Measurements from ENCODE around the gene EPS8L1. TPM values are rescaled to one million over a fixed set of nuclear protein-coding genes. Genes with fewer than 3 reads are reported as not detected.

EPS8L1 gene
- total RNA-seq, 1 experiment from 2014 or later, result 75.8 TPM

- Histone ChIP-seq H3F3A (ENCODE audit: low read length, unreplicated experiment) (no peaks in the 10 kb centered on the region), H3K4me2 (ENCODE audit: low read length) (no peak overlapping the region), H3K27me3 (ENCODE audit: low read length) (no peaks in the 10 kb centered on the region), H3K4me1 (ENCODE audit: insufficient read depth, low read length) (no peaks in the 10 kb centered on the region), H3K4me3 (ENCODE audit: low read length) (no peak overlapping the region), H2AFZ (ENCODE audit: low read length) (no peak overlapping the region), H3K9me2 (replicated peaks; ENCODE audit: low read length) (no peaks in the 10 kb centered on the region), H4K20me1 (ENCODE audit: low read length) (0 out of 2 replicates have a peak, but pooled peaks cover 3% of the 10 kb centered on the region), H3K36me3 (ENCODE audit: low read depth, low read length) (peaks cover 10% of the 10 kb centered on the region; the same call in 1 of the 2 replicates), H3K27ac (ENCODE audit: low read length) (no peak overlapping the region), H3K79me2 (ENCODE audit: low read length) (no peaks in the 10 kb centered on the region), H3K9ac (ENCODE audit: low read length) (no peak overlapping the region), H3K9me3 (ENCODE audit: low read length) (no peaks in the 10 kb centered on the region)
- CTCF ChIA-PET, result no interaction called here
- TF ChIP-seq EZH2 (IDR thresholded peaks at IDR 0.05; ENCODE audit: low read length, unreplicated experiment), result no peak
- TF ChIP-seq, protein P1, sequence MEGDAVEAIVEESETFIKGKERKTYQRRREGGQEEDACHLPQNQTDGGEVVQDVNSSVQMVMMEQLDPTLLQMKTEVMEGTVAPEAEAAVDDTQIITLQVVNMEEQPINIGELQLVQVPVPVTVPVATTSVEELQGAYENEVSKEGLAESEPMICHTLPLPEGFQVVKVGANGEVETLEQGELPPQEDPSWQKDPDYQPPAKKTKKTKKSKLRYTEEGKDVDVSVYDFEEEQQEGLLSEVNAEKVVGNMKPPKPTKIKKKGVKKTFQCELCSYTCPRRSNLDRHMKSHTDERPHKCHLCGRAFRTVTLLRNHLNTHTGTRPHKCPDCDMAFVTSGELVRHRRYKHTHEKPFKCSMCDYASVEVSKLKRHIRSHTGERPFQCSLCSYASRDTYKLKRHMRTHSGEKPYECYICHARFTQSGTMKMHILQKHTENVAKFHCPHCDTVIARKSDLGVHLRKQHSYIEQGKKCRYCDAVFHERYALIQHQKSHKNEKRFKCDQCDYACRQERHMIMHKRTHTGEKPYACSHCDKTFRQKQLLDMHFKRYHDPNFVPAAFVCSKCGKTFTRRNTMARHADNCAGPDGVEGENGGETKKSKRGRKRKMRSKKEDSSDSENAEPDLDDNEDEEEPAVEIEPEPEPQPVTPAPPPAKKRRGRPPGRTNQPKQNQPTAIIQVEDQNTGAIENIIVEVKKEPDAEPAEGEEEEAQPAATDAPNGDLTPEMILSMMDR (conservative IDR thresholded peaks at IDR 0.05; ENCODE audit: low read depth, low read length), result peak; percentile 29; the same call in 1 of the 2 replicates
- TF ChIP-seq EZH2phosphoT487 (IDR thresholded peaks at IDR 0.05; ENCODE audit: borderline replicate concordance, low read length), result no peak
- intact Hi-C loops (cut with micrococcal nuclease), result no loop called here
- ATAC-seq, result peak; percentile 41
- BruUV-seq (replicated peaks), result no TSS peak
- DNase-seq, result no peak
- POLR2A ChIA-PET (ENCODE audit: unreplicated experiment), result no interaction called here
Measured at GRCh38 chr19:55096061-55096701, 20.5 kb downstream of the EPS8L1 start.

DNA sequence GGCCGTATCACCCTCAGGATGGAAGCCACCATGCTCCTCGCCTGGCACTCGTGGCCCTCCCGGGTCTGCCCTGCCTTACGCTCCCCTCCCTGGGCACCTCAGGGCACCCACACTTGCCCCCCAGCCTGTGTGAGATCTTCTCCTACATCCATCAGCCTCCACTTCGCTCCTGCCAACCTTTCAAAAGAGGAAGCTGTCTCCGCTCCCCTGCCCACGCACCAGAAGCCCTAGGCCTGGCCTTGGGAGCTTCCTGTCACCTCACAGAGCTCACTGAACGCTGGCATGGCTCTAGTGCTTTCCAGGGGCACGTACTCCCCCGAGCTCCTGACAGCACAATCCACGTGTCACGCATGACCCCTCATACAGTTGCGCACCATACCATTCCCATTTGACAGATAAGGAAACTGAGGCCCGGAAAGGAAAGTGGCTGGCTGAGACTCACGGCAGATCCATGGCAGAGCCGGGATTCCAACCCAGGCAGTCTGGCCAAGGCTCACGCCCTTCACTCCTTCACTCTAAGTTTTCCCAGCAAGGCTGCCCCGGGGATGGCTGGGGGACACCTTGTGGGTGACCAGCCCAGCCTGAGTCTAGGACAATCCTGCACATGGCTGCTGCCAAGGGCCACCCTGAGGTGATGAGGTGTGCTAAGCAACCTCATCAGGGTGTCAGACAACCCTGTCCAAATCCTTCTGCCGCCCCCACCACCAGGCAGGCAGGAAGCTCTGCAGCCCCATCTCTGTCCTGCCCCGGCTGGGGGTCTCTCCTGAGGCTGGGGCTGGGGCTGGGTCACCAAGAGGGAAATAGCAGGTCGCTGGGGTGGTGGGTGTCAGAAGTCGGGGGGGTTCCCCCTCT lies 22.4 kb downstream of the EPS8L1 start:
- Histone ChIP-seq H3K4me2 (ENCODE audit: low read length) (no peak overlapping the region), H3K27me3 (ENCODE audit: low read length) (no peaks in the 10 kb centered on the region), H3K4me1 (ENCODE audit: insufficient read depth, low read length) (no peaks in the 10 kb centered on the region), H3K4me3 (ENCODE audit: low read length) (no peak overlapping the region), H3K9me3 (ENCODE audit: low read length) (no peaks in the 10 kb centered on the region), H3K27ac (ENCODE audit: low read length) (no peak overlapping the region), H3K79me2 (ENCODE audit: low read length) (no peaks in the 10 kb centered on the region), H3K36me3 (ENCODE audit: low read depth, low read length) (peaks cover 3% of the 10 kb centered on the region; the same call in 1 of the 2 replicates), H3K9ac (ENCODE audit: low read length) (no peak overlapping the region), H3K9me2 (replicated peaks; ENCODE audit: low read length) (no peaks in the 10 kb centered on the region), H3F3A (ENCODE audit: low read length, unreplicated experiment) (no peaks in the 10 kb centered on the region), H2AFZ (ENCODE audit: low read length) (no peak overlapping the region), H4K20me1 (ENCODE audit: low read length) (0 out of 2 replicates have a peak, but pooled peaks cover 3% of the 10 kb centered on the region)
- ATAC-seq, result no peak
- POLR2A ChIA-PET (ENCODE audit: unreplicated experiment), result no interaction called here
- no peak for DNase-seq
- intact Hi-C loops (cut with micrococcal nuclease), result no loop called here
- CTCF ChIA-PET, result no interaction called here
- no TSS peak for BruUV-seq (replicated peaks)
- TF ChIP-seq EZH2 (IDR thresholded peaks at IDR 0.05; ENCODE audit: low read length, unreplicated experiment) (no peak), EZH2phosphoT487 (IDR thresholded peaks at IDR 0.05; ENCODE audit: borderline replicate concordance, low read length) (no peak)
- TF ChIP-seq, protein P1 (conservative IDR thresholded peaks at IDR 0.05; ENCODE audit: low read depth, low read length), result no peak
